Islet precursor cell (in vitro differentiated cells): ENCODE results near the gene NDUFS1.
"Not testable (repeated sequence)": the region's sequence is repeated elsewhere in the genome, so short reads cannot be mapped to it uniquely, and the experiment has no call there.

Source experiments
- DNase-seq: peaks from one replicate; pipeline ENCODE4 v3.0.0-alpha.2; 2018

Gene NDUFS1

GRCh38 chr2:206159346-206160124 lies at the start of gene NDUFS1, which contains the start of gene EEF1B2:
Gene NDUFS1, minus strand, starts transcription at chr2:206159444. Its CDS starts 5,766 bp downstream, at chr2:206153678.
Gene EEF1B2, plus strand, starts transcription at chr2:206159895. Its CDS starts 85 bp downstream, at chr2:206159980.
- DNase-seq, result peak; percentile 99

DNA sequence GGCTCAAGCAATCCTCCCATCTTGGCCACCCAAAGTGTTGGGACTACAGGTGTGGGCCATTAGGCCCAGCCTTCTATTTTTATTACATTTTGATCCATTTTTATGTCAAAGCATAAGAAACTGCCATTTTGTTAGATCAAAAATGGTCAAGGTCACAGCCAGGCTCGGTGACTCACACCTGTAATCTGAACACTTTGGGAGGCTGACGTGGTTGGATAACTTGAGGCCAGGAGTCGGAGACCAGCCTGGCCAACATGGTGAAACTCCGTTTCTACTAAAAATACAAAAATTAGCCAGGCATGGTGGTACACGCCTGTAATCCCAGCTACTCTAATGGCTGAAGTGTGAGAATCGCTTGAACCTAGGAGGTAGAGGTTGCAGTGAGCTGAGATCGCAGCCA lies 49.7 kb upstream of the NDUFS1 start:
- no peak for DNase-seq

DNA sequence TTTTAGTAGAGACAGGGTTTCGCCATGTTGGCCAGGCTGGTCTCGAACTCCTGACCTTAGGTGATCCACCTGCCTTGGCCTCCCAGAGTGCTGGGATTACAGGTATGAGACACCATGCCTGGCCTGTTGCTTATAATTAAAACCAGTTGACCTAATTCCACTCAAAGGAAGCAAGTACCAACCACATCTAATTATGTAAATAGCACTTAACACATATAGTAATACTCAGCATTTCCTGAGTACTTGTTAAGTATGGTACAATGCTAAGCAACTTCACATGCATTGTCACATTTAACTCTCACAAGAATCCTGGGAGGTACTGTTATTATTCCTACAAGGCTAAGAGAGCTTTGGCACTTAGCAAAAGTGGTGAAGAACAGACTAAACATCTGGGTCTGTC lies 48.1 kb upstream of the NDUFS1 start:
- DNase-seq, result not testable (repeated sequence)

GRCh38 chr2:206204710-206205109 lies 45.5 kb upstream of the NDUFS1 start:
- DNase-seq, result no peak

GRCh38 chr2:206203331-206203730 lies 44.1 kb upstream of the NDUFS1 start:
- no peak for DNase-seq

GRCh38 chr2:206202446-206202845 lies 43.2 kb upstream of the NDUFS1 start:
- no peak for DNase-seq

DNA sequence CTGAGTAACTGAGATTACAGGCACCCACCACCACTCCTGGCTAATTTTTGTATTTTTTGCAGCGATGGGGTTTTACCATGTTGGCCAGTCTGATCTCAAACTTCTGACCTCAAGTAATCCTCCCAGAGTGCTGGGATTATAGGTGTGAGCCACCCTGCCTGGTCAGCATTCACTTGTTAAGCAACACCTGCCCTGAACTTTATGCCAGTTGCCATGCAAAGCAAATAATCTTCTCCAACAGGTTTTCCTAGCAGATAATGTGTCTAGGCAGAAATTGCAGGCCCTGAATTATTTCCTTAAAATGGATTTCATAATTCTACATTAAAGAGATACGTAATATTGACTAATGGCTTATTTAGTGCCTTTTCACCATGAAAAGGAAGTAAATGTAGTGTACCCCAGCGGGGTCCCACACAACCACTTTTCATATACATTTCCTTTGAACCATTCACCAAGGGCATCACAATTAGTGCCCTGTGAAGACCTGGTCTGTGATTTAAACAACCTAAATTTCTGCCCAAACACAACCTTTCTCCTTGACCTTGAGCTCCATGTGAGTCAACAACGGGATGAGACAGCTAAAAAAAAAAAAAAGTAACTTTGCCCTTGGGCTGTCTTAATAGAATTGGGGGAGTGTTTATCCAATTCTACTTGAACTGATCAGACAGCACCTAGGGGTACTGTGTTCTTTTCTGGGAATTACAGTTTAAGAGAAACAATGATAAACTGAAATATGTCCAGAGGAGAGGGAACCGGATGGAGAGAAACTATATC lies 42.0 kb upstream of the NDUFS1 start:
- DNase-seq, result no peak

DNA sequence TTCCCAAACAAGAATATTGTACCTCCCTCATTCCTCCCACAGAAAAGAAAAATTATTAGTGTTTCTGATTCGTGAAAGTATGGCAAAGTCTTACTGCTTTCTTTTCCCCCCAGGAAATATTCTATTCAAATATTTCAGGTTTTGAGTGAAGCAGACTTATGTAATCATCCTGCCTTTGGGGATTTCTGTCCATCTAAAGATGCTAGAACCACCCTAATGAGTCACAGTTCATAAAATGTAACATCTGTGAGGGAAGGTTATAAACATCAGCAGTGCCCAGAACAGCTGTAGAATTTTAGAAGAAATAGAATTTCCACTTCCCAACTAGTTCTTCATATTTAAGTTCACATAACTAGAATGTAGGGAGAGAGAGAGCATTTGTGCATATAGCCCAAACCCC lies 39.4 kb upstream of the NDUFS1 start:
- no peak for DNase-seq

DNA sequence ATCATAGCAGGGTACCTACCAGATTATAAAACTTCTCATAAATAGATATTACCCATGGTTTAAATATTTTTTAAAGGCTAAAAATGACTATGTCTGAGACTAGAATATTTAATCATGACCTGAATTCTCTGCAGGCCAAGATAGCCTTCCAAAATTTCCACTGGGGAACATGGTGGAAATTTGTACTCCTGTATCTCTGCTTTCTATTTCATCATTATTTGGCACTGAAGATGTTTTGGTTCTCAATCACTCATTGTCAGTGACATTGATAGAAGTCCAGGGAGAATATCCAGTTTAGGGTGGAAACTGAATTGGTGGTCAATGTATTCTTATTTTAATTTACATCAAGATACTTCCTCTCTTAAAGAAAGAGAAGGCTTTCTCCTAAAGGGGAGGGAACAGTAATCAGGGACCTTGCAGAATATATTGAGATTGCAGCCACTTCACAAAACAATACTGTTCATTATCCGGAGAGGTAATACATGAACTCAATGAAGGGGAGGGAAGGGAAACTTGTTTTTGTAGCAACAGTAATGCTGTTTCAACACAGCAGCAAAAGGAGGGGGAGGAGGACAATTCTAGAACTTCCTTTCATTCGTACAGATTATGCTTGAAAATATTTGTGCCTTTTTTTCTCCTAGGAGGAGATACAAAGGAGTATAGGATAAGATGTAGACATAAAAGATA lies 34.6 kb upstream of the NDUFS1 start:
- no peak for DNase-seq

- DNase-seq, result no peak
These were observed 32.9 kb upstream of the NDUFS1 start for GRCh38 chr2:206192157-206192556.

DNA sequence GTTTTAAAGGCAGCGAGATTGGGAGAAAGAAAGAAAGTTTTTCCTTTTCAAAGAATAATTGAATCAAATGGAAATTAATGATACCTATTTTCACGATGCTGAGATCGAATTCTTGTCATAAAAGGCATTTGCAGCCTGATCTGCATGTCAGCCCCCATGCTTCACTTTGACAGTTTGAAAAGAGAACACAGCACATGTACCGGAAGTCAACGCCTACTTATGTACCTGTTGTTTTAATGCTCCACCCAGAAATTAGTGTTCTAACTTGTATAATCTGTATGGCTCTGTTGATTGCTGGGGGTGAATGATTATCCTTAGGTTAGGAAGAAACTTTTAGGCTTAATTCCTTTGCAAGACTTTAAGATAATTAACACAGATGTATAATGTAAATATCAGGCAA lies 31.4 kb upstream of the NDUFS1 start:
- no peak for DNase-seq

DNA sequence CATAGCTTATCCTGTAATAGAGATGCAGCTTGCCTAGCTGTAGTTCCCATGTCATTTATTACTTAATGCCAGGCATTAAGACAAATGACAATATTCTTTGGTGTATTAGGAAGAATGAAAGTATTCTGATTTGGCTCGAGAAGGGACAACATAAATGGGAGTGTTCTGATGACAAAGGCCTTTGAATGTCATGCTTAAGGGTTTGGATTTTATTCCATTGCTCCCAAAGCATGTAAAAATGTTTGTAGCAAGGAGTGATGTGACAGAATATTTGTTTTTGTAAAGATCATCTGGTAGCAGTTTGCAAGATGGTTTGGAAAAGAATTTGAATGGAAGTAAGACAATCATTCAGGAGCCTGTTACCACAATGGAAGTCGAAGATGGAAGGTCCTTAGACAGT lies 30.9 kb upstream of the NDUFS1 start:
- no peak for DNase-seq

DNA sequence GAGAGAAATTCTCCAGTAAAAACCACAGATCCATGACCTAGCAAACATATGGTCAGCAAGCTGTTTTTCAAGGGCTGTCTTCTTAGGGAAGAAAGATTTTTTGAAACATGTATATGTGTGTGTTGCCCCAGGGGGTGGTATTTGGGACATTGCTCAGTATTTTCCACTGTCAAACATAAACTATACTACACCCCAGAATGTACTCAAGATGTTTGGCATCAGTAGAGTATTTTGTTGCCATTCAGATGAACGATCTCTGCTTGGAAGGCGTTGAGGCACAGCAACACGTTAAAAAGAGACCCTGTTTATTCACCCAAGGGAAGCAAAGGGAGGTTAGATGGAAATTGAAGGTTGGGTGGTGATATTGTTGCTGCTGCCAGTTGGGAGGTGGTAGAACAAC lies 30.4 kb upstream of the NDUFS1 start:
- no peak for DNase-seq

- not testable (repeated sequence) for DNase-seq
These were observed 22.3 kb upstream of the NDUFS1 start for GRCh38 chr2:206181526-206181925.

GRCh38 chr2:206176901-206177300 lies 17.7 kb upstream of the NDUFS1 start:
- DNase-seq, result no peak

- no peak for DNase-seq
These were observed 16.9 kb upstream of the NDUFS1 start for GRCh38 chr2:206176121-206176520.

GRCh38 chr2:206173147-206173546 lies 13.9 kb upstream of the NDUFS1 start:
- no peak for DNase-seq

- not testable (repeated sequence) for DNase-seq
These were observed 12.6 kb upstream of the NDUFS1 start for GRCh38 chr2:206171624-206172397.

DNA sequence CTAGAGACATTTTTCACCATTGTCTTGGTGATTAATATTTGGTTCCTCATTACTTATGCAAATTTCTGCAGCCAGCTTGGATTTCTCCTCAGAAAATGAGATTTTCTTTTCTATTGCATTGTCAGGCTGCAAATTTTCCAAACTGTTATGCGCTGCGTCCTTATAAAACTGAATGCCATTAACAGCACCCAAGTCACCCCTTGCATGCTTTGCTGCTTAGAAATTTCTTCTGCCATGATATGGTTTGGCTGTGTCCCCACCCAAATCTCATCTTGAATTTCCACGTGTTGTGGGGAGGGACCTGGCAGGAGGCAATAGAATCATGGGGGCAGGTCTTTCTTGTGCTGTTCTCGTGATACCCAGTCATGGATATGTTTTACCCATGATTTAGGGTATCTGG lies 9.0 kb upstream of the NDUFS1 start:
- DNase-seq, result not testable (repeated sequence)

GRCh38 chr2:206164261-206164862 lies 5.1 kb upstream of the NDUFS1 start:
- DNase-seq, result no peak

DNA sequence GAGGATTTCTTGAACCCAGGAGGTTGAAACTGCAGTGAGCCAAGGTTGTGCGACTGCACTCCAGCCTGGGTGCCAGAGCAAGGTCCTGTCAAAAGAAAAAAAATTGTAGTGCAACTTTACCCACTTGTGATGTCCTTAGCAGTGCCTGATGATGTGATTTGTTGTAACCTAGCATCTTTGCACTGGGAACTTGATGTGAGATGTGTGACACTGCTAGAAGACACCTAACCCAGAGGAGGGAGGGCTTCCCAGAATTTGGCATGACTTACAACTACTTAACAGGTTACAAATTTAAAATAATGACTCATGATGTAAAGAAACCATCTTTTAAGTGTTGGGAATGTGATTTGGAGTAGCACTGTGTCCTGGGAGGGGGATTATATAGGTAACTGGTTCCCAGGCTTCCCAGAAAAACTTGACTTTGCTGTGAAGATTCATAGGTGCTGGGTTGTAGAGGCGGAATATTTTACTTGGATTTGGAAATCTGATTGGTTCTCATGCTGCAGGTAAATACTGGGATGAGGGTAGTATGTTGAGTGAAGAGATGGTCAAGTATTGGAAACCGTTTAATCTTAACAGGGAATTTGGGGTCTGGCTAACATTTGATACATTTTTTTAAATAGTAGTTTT lies 4.1 kb upstream of the NDUFS1 start:
- no peak for DNase-seq

DNA sequence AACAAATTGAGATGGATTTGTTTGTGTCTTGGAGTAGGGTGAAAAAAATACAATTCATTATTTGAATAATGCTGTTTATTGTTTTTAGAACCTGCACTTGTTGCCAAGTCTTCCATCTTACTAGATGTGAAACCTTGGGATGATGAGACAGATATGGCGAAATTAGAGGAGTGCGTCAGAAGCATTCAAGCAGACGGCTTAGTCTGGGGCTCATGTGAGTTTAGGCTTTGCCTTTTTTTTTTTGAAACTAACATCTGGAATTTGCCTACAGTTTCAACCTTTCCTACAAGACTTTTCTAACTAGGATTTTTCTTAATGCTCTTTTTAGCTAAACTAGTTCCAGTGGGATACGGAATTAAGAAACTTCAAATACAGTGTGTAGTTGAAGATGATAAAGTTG lies 3.2 kb upstream of the NDUFS1 start:
- not testable (repeated sequence) for DNase-seq
